Activated T-cell treated with anti-CD3 and anti-CD28 coated beads for 4 hours (primary cell): ENCODE data around the gene A1BG.
"Not testable (repeated sequence)": the region's sequence is repeated elsewhere in the genome, so short reads cannot be mapped to it uniquely, and the experiment has no call there.

ENCODE experiments used
- DNase-seq: peaks from one replicate; pipeline ENCODE4 v3.0.0-alpha.2; 2020

The A1BG gene

DNA sequence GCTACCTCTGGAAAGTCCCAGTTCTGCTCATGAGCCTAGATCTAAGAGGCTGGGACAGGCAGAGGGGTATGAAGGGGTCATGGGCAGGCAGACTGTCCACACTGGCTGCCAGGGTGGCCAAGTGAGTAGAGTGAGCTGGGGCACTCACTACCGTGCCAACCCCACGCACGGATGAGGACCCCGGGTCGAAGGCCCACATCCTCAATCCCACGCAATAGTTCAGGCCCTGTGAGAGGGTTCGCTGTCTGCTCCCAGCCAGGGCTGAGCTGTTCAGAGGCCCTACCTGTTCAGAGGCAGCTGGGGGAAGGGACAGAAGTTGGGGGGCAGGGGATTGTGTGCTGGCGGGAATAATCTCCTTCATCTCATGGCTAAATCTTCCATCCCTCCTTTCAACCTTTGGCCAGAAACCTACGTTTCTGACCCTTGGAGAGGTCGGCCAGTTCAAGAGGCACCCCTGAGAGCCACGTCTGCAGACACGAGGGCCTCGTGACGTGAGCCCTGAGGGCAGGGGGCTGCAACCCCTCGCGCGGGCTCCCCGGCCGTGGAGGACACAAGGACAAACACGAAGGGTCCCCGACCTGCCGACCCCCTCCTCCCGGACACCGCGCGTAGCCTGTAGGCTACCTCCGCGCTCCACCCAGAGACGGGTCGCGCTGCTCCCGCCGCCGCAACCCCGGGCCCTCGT is 32.7 kb upstream of the A1BG start:
- no peak for DNase-seq

DNA sequence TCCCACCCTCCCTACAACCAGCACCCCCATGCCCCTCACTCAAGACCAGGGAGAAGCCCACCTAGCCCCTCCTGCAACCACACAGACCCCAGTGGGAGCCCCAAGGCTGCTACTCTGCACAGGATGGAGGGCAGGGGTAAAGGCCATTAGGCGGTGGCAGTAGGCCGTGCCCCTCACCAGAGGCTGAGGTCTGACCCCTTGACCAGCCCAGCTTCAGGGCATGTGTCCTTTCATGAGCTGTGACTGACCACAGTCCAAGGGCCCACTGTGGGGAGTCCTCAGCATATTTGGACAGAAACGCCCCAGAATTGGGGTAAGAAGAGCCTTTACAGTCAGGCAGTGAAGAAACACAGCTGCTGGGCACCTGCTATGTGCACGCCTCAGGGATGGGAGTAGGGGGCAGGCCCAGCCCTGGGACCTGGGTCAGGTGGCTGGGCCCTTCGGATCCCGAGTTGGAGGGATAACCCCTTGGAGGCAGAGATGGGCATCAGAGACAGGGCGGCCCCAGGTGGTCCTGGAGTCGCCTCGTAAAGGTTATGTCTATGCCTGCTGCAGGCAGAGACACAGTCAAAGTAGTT is 32.1 kb upstream of the A1BG start:
- DNase-seq = no peak

- no peak for DNase-seq
These were observed 29.8 kb upstream of the A1BG start for GRCh38 chr19:58382997-58383603.

DNA sequence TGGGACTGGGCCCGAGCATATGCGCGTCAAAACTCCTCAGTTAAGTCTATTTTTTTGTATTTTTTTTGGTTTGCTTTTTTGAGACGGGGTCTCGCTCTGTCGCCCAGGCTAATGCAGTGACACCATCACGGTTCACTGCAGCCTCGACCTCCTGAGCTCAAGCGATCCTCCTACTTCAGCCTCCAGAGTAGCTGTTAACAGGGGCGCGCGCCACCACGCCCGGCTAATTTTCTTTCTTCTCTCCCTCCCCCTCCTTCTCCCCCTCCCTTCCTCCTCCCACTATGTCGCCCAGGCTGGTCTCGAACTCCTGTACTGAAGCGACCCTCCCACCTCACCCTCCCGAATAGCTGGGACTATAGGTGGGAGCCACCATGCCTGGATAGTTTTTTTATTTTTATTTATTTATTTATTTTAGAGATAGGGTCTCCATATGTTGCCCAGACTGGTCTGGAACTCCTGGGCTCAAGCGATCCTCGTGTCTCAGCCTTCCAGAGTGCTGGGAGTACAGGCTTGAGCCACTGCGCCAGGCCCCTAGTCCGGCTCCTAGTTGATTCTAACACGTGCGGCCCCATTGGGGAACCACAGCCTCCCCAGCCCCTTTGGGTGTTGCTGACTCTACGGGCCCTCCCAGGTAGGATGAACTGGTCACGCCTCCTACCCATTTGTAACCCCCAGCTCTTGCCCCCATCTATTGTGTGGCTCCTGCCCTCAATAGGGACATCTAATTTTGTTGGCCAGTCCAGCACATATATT is 28.3 kb upstream of the A1BG start:
- DNase-seq = no peak

GRCh38 chr19:58380662-58381459 is 27.6 kb upstream of the A1BG start, which contains the start of gene ZNF837:
Gene ZNF837, minus strand, starts transcription at chr19:58381030. Its CDS starts 11,698 bp downstream, at chr19:58369332.
- peak; percentile 94 for DNase-seq

DNA sequence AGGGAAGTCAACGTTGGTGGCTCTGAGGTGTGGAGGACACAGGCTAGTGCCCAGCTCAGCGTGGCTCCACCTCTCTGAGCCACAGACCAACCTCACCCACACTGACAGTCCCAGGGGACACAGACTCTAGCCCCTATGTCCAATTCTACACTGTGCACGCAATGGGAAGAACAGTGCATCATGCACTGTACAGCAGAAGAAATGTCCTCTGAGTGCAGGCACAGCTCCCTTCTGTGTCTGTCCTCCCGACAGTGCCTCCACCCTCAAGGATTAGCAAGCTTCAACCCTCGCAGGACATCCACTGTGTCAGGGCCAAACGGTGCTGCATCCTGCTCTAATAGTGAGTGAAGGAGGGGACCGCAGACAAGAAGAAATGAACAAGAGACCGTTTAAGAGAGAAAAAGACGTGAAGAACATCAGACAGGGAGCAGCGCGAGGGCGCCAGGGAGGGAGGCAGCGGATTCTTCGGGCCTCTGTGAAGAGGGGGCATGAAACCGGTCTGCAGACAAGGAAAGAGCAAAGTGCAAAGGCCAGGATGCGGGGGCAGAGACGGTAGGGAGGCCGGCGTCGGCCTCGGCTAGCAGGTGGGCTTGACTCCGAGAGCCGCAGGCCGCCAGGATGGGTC is 26.9 kb upstream of the A1BG start:
- no peak for DNase-seq

- DNase-seq = no peak
These were observed 26.0 kb upstream of the A1BG start for GRCh38 chr19:58379246-58379645.

GRCh38 chr19:58376724-58377123 is 23.4 kb upstream of the A1BG start:
- DNase-seq = not testable (repeated sequence)

DNA sequence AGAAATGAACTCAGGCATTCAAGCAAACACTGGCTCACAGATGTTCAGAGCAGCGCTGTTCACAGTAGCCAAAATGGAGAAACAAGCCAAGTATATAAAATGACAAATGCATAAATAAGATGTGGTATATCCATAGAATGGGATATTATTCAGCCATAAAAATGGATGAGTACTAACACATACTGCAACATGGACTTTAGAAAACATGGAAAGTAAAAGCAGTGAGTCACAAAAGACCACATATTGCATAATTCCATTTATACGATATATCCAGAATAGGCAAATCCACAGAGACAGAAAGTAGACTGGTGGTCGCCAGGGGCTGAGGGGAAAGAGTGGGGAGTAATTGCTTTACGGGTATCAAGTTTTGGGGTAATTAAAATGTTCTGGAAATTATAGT is 20.9 kb upstream of the A1BG start:
- DNase-seq = no peak

DNA sequence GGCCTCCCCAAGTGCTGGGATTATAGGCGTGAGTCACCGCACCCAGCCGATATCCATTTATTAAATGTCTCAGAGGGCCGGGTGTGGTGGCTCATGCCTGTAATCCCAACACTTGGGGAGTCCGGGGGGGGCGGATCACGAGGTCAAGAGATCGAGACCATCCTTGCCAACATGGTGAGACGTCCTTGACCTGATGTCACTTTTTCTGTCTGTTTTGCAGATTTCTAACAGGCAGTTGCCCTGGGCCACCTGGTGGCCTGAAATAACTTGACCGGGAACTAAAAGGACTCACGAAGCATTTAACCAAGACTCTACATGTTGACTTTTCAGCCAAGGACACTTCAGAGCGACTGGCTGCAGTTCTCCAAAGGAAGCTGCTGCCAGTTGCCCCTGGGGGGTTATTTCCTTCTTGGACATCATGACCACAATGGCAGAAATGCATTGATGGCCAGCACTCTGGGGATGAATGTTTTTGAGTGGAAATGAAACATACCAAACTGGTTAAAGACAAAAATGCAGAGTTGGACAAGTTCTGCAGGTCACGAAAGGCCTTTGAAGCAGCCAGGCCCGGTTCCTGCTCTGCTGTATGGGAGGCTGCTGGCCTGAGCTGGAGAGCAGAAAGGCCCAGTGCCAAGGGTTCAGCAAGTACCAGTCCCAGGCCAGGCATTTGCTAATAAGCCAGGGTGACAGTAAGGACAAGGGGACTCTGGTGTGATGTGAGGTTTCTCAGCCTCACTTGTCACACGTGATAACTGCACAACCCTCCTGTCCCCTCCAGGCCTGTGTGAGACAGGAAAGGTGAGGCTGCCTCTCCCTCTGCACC is 19.2 kb upstream of the A1BG start:
- no peak for DNase-seq

DNA sequence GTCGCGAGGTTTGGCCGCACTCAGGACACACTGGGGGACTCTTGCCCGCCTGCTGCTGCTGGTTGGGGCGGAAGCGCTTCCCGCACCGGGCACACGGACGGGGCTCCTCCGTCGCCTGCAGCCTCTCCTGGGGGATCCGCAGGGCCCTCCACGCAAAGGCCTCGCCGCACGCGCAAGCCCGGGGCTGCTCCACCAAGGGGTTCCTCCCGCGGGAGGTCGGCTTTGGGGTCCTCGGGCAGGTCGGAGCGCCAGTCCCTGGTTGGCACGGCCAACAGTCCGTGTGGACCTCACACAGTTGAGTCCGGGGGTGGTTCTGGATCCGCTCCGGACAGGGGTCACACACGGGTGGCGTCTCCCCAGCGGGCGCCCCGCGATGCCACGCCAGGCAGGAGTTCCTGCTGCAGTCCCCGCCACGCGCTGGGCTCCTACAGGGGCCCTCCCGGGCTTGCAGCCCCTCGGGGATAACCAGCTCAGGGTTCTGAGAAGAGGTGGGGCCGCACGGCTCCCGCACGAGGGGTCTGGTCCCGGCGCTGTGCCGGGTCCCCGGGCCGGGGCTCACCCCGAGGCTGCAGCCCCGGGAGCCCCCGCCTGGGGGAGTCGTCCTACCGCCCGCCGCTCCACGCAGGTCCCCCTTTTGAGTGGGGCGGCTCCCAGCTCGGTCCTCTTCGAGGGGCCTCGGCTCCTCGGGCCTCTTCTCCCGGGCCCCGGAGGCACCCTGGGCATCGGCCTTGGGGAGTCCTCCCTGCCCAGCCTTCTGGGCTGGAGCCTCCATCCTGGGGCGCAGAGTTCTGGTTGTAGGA is 15.5 kb upstream of the A1BG start:
- DNase-seq = no peak

- DNase-seq = no peak
These were observed 14.6 kb upstream of the A1BG start for GRCh38 chr19:58367698-58368454.

GRCh38 chr19:58366585-58367430 is 13.5 kb upstream of the A1BG start:
- no peak for DNase-seq

- no peak for DNase-seq
These were observed 10.9 kb upstream of the A1BG start for GRCh38 chr19:58364146-58364545.

DNA sequence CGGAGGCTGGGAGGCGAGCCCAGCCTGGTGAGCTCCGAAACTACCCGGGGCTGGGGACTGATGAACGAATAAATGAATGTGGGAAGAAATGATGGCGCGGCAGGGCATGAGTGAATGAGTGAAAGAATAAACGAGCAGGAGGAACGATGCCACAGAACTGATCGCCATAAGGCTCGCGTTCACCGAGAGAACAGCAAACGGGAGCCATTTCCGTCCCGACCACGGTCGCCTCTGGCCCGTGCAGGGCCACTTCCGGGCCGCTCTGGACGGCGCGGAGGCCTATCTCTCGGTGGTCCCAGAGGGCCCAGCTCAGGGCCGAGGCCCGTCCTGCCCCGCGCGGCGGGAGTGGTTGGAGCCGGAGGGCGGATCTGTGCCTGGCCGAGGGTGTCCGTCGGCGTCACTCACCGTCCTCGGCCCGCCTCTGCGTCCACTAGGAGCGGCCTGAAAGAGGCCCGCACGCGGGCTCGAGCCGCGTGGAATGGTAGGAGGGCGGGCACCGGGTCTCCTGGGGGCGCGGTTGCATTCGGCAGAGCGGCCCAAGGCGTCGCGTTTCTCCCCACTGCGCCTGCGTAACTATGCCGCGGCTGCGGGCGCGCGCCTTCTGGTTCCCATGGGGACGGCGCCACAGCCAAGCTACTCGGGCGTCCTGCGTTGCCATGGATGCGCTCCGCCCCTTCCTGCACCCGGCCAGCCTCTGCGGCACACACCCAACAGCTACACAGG is 9.1 kb upstream of the A1BG start, which contains the start of gene ZNF497:
Gene ZNF497, minus strand, starts transcription at position 480 of the 723 bp plus-strand sequence. CDS start 5,116 bp downstream, outside the sequence.
- peak; percentile 94 for DNase-seq

DNA sequence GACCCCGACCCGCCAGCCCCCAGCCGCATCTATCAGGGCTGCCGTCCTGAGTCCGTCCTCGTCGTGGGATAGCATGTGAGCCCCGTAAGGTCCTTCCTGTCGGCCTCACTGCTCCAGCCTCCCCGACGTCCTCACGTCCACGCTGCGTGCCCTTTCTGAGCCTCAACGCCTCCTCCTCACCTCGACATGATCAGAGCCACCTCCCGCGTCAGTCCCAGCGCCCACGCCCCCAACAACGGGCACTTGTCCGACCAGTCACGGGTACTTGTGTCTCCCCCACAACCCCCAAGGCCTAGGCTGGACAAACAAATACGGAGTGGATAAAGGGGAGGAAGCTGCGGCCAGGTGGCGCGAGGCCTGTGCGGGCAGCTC is 8.6 kb upstream of the A1BG start:
- DNase-seq = peak; percentile 25

DNA sequence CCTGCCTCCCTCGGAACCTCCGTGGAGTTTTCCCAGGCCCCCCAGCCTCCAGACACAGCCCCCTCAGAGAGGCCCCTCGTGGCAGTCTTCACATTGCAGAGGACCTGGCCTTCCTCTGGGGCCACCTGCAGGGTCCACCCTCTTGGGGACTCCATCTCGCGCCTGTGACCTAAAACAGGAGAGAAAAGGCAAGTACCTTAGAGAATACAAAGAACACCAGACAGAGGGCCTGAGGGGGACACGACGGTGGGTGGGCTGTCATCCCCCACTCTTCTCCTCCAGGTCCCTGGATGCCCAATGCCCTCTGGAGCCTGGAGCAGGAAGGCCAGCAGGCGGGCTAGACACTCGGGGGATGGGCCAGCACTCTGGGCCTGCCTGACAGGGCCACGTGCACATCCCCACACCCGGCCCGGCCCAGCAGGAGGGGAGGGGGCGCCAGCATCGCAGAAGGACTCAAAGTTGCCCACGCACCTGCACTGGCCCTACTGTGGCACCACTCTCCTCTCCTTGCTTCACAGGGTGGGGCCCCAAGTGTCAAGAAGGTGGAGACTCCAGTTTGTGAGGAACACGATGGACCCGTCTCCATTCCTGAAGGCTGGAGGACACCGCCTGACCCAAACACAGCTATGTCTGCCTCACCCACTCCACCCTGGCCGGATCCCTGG is 4.3 kb upstream of the A1BG start:
- no peak for DNase-seq
